ENCODE measurements around the gene RCE1.

Gene RCE1

DNA sequence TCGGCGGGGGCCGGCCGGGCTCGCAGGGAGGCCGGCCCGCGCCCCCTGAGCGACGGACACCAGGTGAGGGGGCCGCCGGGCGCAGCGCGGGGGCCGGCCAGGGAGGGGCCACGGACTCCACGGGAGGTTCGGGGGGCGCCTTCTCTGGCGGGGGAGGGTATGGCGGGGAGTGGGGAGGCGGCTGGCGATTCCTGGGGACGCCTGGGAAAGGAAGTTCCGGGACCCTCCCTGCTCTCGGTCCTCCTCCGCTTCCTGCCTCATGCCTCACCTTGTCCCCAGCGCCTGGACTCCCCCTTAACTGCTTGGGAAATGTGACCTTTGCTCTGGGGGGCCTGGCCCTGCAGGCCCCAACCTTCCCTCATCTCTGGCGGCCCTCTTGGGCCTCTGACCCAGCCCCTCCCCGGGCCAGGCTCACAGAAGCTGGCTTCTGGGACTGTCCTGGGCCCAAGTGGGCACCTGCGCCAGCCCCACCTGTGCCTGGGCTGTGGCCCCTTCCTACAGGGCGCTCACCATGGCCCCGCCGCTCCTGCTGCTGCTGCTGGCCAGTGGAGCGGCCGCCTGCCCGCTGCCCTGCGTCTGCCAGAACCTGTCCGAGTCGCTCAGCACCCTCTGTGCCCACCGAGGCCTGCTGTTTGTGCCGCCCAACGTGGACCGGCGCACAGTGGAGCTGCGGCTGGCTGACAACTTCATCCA, 14.1 kb downstream of the RCE1 start:
- no peak for DNase-seq (ENCODE audit: low spot score)

GRCh38 chr11:66857927-66858185, 14.6 kb downstream of the RCE1 start:
- DNase-seq (ENCODE audit: low spot score) = no peak

DNA sequence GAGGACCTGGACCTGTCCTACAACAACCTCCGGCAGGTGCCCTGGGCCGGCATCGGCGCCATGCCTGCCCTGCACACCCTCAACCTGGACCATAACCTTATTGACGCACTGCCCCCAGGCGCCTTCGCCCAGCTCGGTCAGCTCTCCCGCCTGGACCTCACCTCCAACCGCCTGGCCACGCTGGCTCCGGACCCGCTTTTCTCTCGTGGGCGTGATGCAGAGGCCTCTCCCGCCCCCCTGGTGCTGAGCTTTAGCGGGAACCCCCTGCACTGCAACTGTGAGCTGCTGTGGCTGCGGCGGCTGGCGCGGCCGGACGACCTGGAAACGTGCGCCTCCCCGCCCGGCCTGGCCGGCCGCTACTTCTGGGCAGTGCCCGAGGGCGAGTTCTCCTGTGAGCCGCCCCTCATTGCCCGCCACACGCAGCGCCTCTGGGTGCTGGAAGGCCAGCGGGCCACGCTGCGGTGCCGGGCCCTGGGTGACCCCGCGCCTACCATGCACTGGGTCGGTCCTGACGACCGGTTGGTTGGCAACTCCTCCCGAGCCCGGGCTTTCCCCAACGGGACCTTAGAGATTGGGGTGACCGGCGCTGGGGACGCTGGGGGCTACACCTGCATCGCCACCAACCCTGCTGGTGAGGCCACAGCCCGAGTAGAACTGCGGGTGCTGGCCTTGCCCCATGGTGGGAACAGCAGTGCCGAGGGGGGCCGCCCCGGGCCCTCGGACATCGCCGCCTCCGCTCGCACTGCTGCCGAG, 15.1 kb downstream of the RCE1 start:
- no peak for DNase-seq (ENCODE audit: low spot score)

DNA sequence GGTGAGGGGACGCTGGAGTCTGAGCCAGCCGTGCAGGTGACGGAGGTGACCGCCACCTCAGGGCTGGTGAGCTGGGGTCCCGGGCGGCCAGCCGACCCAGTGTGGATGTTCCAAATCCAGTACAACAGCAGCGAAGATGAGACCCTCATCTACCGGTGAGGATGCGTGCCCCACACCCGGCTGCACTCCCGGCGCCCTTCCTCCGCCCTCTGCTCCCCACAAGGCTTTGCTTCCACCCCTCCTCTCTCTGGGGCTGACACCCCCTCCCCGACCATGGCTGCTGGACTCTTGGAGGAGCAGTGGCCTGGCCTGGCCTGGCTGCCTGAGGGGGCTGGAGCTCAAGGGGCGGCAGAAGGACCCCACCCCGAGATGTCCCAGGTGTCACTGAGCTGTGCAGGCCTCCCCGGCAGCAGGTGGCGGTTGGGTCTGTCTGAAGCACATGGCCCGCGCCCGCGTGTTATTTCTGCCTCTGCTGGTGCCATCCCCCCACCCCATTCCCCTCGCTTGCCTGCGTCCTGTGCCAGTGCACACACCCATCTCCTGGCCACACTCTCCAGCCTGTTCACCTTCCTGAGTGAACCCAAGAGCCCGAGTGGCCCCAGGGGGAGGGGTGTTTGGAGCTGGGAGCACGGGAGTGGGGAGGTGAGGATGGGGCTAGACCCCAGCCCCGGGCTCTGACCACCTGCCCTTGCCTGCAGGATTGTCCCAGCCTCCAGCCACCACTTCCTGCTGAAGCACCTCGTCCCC, 15.9 kb downstream of the RCE1 start:
- DNase-seq (ENCODE audit: low spot score) = no peak

DNA sequence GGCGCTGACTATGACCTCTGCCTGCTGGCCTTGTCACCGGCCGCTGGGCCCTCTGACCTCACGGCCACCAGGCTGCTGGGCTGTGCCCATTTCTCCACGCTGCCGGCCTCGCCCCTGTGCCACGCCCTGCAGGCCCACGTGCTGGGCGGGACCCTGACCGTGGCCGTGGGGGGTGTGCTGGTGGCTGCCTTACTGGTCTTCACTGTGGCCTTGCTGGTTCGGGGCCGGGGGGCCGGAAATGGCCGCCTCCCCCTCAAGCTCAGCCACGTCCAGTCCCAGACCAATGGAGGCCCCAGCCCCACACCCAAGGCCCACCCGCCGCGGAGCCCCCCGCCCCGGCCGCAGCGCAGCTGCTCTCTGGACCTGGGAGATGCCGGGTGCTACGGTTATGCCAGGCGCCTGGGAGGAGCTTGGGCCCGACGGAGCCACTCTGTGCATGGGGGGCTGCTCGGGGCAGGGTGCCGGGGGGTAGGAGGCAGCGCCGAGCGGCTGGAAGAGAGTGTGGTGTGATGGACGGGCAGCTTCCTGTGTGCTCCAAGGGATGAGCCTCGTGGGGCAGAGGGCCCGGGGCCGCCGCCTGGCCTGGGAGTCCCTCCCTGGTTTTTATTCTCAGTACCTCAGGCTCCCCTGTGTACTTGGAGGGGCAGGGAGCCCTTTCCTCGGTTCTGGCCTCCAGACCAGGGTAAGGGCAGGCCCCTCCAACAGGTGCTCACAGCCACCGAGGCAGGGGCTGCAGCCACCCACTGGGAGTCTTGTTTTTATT, 16.6 kb downstream of the RCE1 start:
- DNase-seq (ENCODE audit: low spot score) = no peak

DNA sequence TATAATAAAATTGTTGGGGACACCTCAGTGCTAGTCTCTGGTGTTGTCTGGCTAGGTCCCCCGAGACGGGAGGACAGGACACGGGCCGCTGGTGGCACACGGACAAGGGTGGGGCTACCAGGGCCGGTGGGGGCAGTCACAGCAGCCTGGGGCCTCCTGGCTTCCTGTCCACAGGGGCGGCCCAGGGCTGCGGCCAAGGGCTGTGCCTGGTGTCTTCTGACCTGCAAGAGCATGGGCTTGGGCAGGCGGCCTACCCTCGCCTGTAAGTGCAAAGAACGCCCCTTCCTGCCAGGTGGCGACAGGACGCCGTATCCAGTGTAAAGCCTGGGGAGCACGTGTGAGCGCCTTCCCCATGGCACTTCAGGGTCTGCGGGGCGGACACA, 17.2 kb downstream of the RCE1 start:
- no peak for DNase-seq (ENCODE audit: low spot score)

DNA sequence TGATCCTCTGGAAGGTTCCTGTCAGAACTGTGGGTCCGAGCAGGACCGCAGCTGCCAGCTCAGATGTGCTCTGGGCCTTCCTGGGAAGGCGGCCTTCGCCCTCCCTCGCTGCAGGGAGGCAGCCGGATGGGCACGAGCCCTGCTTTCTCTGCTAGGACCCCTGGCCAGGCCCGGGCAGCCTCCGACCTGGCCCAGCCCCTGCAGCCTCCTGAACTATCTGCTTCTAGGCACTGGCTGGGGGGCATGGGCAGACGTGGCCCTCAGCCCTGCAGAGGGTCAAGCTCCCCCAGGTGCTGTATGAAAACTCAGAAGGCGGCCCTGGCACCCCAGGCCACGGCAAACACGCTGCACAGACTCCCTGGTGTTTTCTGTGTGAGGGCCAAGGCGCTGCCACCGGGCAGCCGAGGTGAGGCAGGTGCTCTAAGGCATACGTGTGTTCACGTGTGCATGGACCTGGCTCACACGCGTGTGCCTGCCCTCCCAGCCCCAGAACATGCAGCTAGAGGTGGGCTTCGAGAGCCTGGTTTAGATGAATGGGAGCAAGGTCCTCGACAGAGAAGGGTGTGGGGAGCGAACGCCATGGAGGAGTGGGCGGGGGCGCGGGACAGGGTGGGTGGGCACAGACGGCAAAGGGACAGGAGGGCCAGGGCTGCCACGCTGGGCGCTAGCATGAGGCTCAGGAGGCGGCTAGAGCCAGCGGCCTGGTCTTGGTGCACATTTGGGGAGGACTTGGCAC, 18.0 kb downstream of the RCE1 start:
- DNase-seq (ENCODE audit: low spot score) = no peak

DNA sequence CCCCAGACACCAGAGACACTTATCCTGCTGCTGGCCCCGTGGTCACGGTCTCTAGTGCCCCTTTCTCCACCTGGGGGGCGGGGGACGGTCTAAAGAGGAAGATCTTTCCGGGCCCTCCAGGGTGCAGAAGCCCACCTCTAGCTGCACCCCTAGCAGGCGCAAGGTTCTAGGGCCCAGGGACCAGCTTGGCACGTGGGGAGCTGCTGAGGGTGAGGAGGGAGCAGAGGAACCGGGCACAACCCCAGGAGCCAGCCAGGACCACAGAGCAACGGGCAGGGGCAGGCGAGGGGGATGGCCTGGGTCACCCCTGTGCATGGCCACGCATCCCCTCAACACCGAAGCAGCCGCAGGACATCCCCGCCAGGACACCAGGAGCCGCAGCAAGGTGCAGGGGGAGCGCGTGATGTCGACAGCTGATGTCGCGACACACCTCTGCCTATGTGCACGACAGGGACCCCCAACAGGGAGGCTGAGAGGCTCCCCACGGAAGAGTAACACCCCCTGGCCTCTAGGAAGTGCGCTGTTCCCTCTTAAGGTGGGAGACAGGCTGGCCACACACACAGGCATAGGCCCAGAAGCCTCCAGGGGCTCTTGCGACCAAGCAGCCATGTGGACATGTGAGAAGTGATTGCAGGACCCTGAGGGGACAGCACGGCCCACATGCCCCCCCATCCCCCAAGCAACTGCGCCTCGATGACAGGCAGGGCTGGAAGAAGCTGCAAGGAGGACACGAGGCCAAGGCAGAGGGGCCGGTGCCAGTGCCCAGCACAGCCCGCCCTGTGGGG, 18.7 kb downstream of the RCE1 start:
- DNase-seq (ENCODE audit: low spot score) = no peak

DNA sequence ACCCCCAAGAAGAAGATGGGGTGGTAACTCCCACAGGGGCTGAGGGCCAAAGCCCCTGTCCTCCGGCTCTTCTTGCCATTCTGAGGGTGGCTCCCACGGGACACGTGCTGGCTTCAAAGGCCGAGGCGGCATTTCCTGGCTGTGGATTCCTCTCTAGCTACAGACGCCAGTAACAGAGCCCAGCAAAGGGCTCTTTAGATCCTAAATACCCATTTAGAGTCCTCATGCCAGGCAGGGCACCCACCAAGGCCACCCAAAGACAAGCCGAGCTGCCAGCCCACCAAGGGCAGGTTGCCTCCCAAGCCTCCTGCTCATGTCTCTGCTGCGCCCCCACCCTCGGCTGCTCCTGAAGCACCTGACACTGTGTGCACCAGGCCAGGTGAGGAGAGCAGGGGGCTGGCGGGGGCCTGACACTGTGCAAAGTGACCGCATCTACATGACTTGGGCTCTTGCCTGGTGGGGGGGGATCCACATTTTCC, 19.4 kb downstream of the RCE1 start:
- no peak for DNase-seq (ENCODE audit: low spot score)

- no peak for DNase-seq (ENCODE audit: low spot score)
These were observed 20.3 kb downstream of the RCE1 start for GRCh38 chr11:66863428-66864125.

DNA sequence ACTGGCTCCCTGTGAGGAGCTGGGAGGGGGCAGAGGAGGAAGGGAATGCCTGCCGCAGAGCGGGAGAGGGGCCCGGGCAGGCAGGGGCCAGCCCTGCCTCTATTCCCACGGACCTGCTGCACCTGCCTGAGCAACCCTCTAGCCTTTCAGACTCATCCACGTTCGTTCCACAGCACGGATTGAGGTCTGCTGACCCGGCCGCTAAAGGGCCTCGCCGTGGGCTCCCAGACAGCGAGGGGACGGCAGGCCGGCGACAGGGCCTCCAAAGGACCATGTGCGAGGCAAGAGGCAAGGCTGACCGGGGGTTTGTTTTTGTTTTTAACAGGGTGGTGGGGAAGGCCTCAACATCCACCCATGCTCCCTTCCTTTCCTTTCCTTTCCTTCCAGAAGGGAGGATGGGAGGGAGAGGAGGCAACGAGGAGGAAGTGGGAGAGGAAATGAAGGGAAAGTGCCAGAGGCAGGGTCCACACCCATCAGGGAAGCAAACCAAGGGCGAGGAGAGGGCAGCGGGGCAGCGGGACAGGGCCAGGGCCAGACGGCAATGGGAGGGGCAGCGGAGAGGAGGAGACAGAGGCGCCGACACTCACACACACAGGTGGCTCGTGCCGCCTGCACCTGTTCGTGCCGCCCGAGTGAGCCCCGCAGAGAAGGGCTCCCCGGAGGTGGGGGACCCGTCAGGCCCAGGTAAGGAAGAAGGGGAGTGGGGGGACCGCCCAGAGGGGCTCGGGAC, 21.1 kb downstream of the RCE1 start:
- DNase-seq (ENCODE audit: low spot score) = no peak

- DNase-seq (ENCODE audit: low spot score) = no peak
These were observed 21.9 kb downstream of the RCE1 start for GRCh38 chr11:66864924-66865697.

DNA sequence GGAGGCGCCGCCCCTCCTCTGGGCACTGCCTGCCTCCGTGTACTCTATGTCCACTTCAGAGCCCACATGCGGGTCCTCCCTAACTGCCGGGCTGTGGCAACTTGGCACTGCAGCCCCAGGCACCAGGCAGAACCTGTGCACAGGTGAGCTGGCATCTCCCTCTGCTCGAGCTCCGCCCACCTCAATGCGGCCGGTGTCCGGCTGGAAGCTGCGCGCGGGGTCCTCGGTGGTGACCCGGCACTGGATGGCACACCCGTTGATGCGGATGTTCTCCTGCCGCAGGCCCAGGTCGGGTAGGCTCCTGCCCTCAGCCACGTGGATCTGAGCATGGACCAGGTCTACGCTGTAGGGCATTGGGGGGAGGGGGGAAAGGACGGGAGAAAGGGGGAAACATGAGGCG, 22.8 kb downstream of the RCE1 start:
- no peak for DNase-seq (ENCODE audit: low spot score)

DNA sequence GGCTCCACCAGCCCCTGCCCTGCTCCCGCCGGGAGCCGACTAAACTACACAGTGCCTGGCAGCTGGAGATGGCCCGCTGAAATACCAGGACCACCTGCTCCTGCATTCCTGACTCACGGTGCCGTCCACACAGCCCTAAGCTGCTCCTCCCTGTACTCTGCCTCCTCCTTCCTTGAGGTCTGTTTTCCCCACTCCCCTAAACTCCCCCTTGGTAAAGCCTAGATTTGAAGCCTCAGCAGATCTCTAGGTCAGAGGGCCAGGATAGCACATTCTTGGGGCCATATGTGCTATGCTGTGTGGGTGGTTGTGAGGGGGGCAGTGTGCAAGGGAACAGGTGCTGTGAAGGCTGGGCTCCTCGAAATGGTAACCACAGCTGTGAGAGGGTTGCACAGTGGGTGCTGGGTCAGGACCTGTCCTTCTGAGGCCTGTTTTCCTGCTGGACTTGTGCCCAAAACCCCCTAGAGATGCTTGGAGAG, 23.3 kb downstream of the RCE1 start:
- no peak for DNase-seq (ENCODE audit: low spot score)

DNA sequence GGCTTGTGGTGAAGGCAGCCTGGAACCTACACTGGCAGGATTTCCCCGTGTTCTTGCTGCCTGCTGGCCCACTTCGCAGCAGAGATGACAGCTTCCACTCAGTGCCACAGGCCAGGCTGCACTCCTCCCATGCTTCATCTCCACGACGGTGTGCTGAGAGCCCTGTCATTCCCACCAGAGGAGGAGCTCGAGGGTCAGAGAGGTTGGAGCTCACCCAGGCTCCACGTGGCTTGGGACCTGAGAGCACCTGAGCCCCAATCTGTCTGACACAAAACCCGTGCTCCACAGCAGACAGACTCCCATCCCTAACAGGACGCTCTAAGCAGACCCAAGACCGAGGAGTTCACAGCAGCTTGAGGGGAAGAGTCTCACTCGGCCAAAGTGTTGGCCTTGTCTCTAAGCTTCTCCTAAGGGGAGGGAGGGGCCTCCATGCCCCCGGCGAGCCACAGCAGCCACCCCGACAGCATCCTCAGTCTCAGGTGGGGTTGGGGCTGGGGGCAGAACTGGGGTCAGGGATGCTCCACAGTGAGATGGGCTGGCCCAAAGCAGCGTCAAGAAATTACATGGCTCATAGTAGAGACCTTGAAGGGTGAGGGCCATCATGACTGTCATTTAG, 24.3 kb downstream of the RCE1 start:
- no peak for DNase-seq (ENCODE audit: low spot score)

- no peak for DNase-seq (ENCODE audit: low spot score)
These were observed 25.0 kb downstream of the RCE1 start for GRCh38 chr11:66868082-66868725.

- DNase-seq (ENCODE audit: low spot score) = no peak
These were observed 25.7 kb downstream of the RCE1 start for GRCh38 chr11:66868726-66869566.

All from Ammon's horn (tissue), 1 donor.